IMR-90 (cell line): ENCODE results near the gene PEA15. TPM values are rescaled to one million over a fixed set of nuclear protein-coding genes. Genes with fewer than 3 reads are reported as not detected.

ENCODE experiments used
- ATAC-seq: fragments of 200-7000 bp; cut with Tn5 transposase; 2 replicates; pipeline ENCODE4 v1.9.1; 2020; ENCODE audit warnings: low read depth, mild to moderate bottlenecking, moderate library complexity
- BruUV-seq: library from RNA; stranded (reverse); fragments of 400-500 nt; replicated peaks from 2 replicates; lab custom pipeline; 2021; lab: Mats Ljungman, UMichigan
- CTCF ChIA-PET: fragments of 300-600 bp; formaldehyde crosslinking; extraction: SDS; loops from one replicate; lab custom pipeline; 2021; ENCODE audit warnings: antibody characterized with exemption; lab: Yijun Ruan, JAX
- POLR2A ChIA-PET: fragments of 300-600 bp; sonication (Branson Sonifier 250); formaldehyde crosslinking; loops from one replicate; lab custom pipeline; 2022; ENCODE audit warnings: antibody characterized with exemption; ENCODE audit not compliant: unreplicated experiment; lab: Charles Lee
- DNase-seq: peaks from one replicate; pipeline ENCODE4 v3.0.0; 2013
- H2AFZ ChIP-seq: replicated peaks from 2 replicates; pipeline ENCODE3; 2013; ENCODE audit warnings: low read length, mild to moderate bottlenecking; ENCODE audit not compliant: poor library complexity
- H2AK5ac ChIP-seq: 2 replicates; pipeline ENCODE4 v1.6.1; 2013; ENCODE audit warnings: low read depth, low read length, inconsistent platforms
- H2AK9ac ChIP-seq: replicated peaks from 2 replicates; pipeline ENCODE3; 2013; ENCODE audit warnings: mild to moderate bottlenecking, low read depth, low read length, moderate library complexity; ENCODE audit not compliant: poor library complexity
- H2BK120ac ChIP-seq: 2 replicates; pipeline ENCODE4 v1.6.1; 2013; ENCODE audit warnings: low read depth, low read length, inconsistent platforms
- H2BK15ac ChIP-seq: 3 replicates; pipeline ENCODE4 v1.6.1; 2013; ENCODE audit warnings: low read depth, low read length, inconsistent platforms
- H2BK20ac ChIP-seq: 2 replicates; pipeline ENCODE4 v1.6.1; 2013; ENCODE audit warnings: low read depth, mild to moderate bottlenecking, inconsistent platforms, low read length, moderate library complexity
- H2BK5ac ChIP-seq: 2 replicates; pipeline ENCODE4 v1.6.1; 2013; ENCODE audit warnings: mild to moderate bottlenecking, low read depth, low read length, inconsistent platforms; ENCODE audit not compliant: poor library complexity, severe bottlenecking
- H3K14ac ChIP-seq: replicated peaks from 2 replicates; pipeline ENCODE4 v1.6.1; 2013; ENCODE audit warnings: low read depth, low read length, inconsistent platforms
- H3K18ac ChIP-seq: 2 replicates; pipeline ENCODE4 v1.6.1; 2013; ENCODE audit warnings: low read depth, low read length, control low read depth
- H3K23ac ChIP-seq: 2 replicates; pipeline ENCODE4 v1.6.1; 2013; ENCODE audit warnings: low read depth, low read length, inconsistent platforms
- H3K27ac ChIP-seq: 2 replicates; pipeline ENCODE4 v1.5.1; 2013; ENCODE audit warnings: mild to moderate bottlenecking, control low read depth, low read length; ENCODE audit not compliant: insufficient read depth
- H3K27me3 ChIP-seq: 2 replicates; pipeline ENCODE4 v1.6.1; 2013; ENCODE audit warnings: low read length; ENCODE audit not compliant: control insufficient read depth, insufficient read depth
- H3K36me3 ChIP-seq: 2 replicates; pipeline ENCODE4 v1.6.1; 2013; ENCODE audit warnings: low read length, mixed read lengths; ENCODE audit not compliant: control insufficient read depth, insufficient read depth
- H3K4ac ChIP-seq: 2 replicates; pipeline ENCODE4 v1.6.1; 2013; ENCODE audit warnings: low read depth, low read length, inconsistent platforms
- H3K4me1 ChIP-seq: 2 replicates; pipeline ENCODE4 v1.6.1; 2013; ENCODE audit warnings: low read length, mixed read lengths; ENCODE audit not compliant: control insufficient read depth, insufficient read depth
- H3K4me2 ChIP-seq: 2 replicates; pipeline ENCODE4 v1.6.1; 2013; ENCODE audit warnings: low read depth, mild to moderate bottlenecking, control low read depth, low read length, moderate library complexity
- H3K4me3 ChIP-seq: 2 replicates; pipeline ENCODE4 v1.5.1; 2013; ENCODE audit warnings: low read depth, mild to moderate bottlenecking, control low read depth, low read length, moderate library complexity; ENCODE audit not compliant: insufficient read depth
- H3K56ac ChIP-seq: 2 replicates; pipeline ENCODE4 v1.6.1; 2013; ENCODE audit warnings: low read length, inconsistent platforms; ENCODE audit not compliant: insufficient read depth; ENCODE audit errors: extremely low read depth
- H3K79me1 ChIP-seq, 2 experiments: 2 replicates each; pipeline ENCODE4 v1.6.1; 2013; ENCODE audit warnings: low read length in 2 of 2, inconsistent platforms in 1 of 2, low read depth in 1 of 2
- H3K9ac ChIP-seq: 2 replicates; pipeline ENCODE4 v1.6.1; 2013; ENCODE audit warnings: low read depth, low read length, control low read depth
- H3K9me1 ChIP-seq: 2 replicates; pipeline ENCODE4 v1.6.1; 2013; ENCODE audit warnings: low read length, inconsistent platforms; ENCODE audit not compliant: insufficient read depth
- H3K9me3 ChIP-seq: 2 replicates; pipeline ENCODE4 v1.6.1; 2013; ENCODE audit warnings: low read length; ENCODE audit not compliant: control insufficient read depth, insufficient read depth
- H4K20me1 ChIP-seq: 2 replicates; pipeline ENCODE4 v1.6.1; 2013; ENCODE audit warnings: low read length, inconsistent platforms; ENCODE audit not compliant: insufficient read depth
- H4K5ac ChIP-seq: 2 replicates; pipeline ENCODE4 v1.6.1; 2013; ENCODE audit warnings: mild to moderate bottlenecking, low read depth, low read length, control low read depth
- H4K8ac ChIP-seq, 2 experiments: 2 replicates each; pipeline ENCODE4 v1.6.1; 2013; ENCODE audit warnings: low read depth in 2 of 2, low read length in 2 of 2, control low read depth in 1 of 2, inconsistent platforms in 1 of 2
- H4K91ac ChIP-seq: 2 replicates; pipeline ENCODE4 v1.6.1; 2013; ENCODE audit warnings: low read depth, low read length, inconsistent platforms; ENCODE audit not compliant: insufficient read depth
- BHLHE40 ChIP-seq: fragments of 150-350 bp; IDR thresholded peaks from 2 replicates; pipeline ENCODE4 v1.6.1; 2016; ENCODE audit warnings: mild to moderate bottlenecking, low read depth, low read length
- CEBPB ChIP-seq: IDR thresholded peaks from 2 replicates; pipeline ENCODE4 v1.6.1; 2012; ENCODE audit warnings: low read depth, low read length, improper control_type of control experiment
- CHD1 ChIP-seq: IDR thresholded peaks from 2 replicates; pipeline ENCODE4 v1.6.1; 2012; ENCODE audit warnings: low read depth, low read length, improper control_type of control experiment
- ELK1 ChIP-seq: fragments of 150-350 bp; IDR thresholded peaks from 2 replicates; pipeline ENCODE4 v1.6.1; 2016; ENCODE audit warnings: low read depth, mild to moderate bottlenecking, low read length, moderate library complexity, borderline replicate concordance
- FOS ChIP-seq: fragments of 150-350 bp; IDR thresholded peaks from 2 replicates; pipeline ENCODE4 v1.6.1; 2016; ENCODE audit warnings: low read depth, low read length
- MAFK ChIP-seq: IDR thresholded peaks from 2 replicates; pipeline ENCODE4 v1.6.1; 2012; ENCODE audit warnings: low read depth, low read length, improper control_type of control experiment
- MAZ ChIP-seq: IDR thresholded peaks from 2 replicates; pipeline ENCODE4 v1.6.1; 2012; ENCODE audit warnings: low read depth, mild to moderate bottlenecking, low read length, improper control_type of control experiment, moderate library complexity, borderline replicate concordance
- MXI1 ChIP-seq: IDR thresholded peaks from 2 replicates; pipeline ENCODE4 v1.6.1; 2012; ENCODE audit warnings: low read depth, mild to moderate bottlenecking, low read length, moderate library complexity, borderline replicate concordance
- NFE2L2 ChIP-seq: fragments of 150-350 bp; IDR thresholded peaks from 2 replicates; pipeline ENCODE4 v1.6.1; 2016; ENCODE audit warnings: low read depth, mild to moderate bottlenecking, low read length
- POLR2A ChIP-seq: IDR thresholded peaks from 2 replicates; pipeline ENCODE4 v1.6.1; 2012; ENCODE audit warnings: mild to moderate bottlenecking, low read depth, low read length
- RAD21 ChIP-seq: IDR thresholded peaks from 2 replicates; pipeline ENCODE4 v1.6.1; 2012; ENCODE audit warnings: low read length, improper control_type of control experiment
- RCOR1 ChIP-seq: IDR thresholded peaks from 2 replicates; pipeline ENCODE4 v1.6.1; 2012; ENCODE audit warnings: mild to moderate bottlenecking, low read length, improper control_type of control experiment; ENCODE audit not compliant: insufficient replicate concordance
- RFX5 ChIP-seq: IDR thresholded peaks from 2 replicates; pipeline ENCODE4 v1.8.0; 2012; ENCODE audit warnings: low read depth, mild to moderate bottlenecking, low read length, moderate library complexity
- SMC3 ChIP-seq: fragments of 150-350 bp; IDR thresholded peaks from 2 replicates; pipeline ENCODE4 v1.6.1; 2016; ENCODE audit warnings: low read depth, mild to moderate bottlenecking, antibody characterized with exemption, low read length, moderate library complexity
- WGBS, 2 experiments: methylation state at CpG; one replicate each; pipeline versions ENCODE4 v1.1.5 to v1.1.7; 2013; ENCODE audit warnings: missing lambda C conversion rate in 2 of 2; ENCODE audit not compliant: insufficient read length in 1 of 2; ENCODE audit errors: extremely low coverage in 2 of 2; 5-methylcytosine and 5-hydroxymethylcytosine counted together
- dilution Hi-C: fragments of 300-500 bp; cut with HindIII; formaldehyde crosslinking; loops from one replicate; pipeline ENCODE4 v1.14.3; 2018; ENCODE audit warnings: low sequenced_read_pairs; ENCODE audit not compliant: unreplicated experiment
- in situ Hi-C: fragments of 300-500 bp; cut with MboI; formaldehyde crosslinking; loops from 3 replicates; pipeline ENCODE4 v1.14.3; 2019; ENCODE audit warnings: low sequenced_read_pairs, inconsistent platforms, mixed read lengths
- intact Hi-C: fragments of 100-400 bp; cut with micrococcal nuclease; formaldehyde crosslinking; loops from 2 replicates; pipeline ENCODE4 v1.10.0; 2022
- polyA plus RNA-seq, 3 experiments: library from polyadenylated mRNA; depleted of rRNA; stranded (reverse); fragments of >200 nt; gene quantifications; 2 replicates each; pipeline ENCODE4 v1.2.3, GENCODE V29; 2012; ENCODE audit warnings: low replicate concordance in 1 of 3
- total RNA-seq: library from RNA; depleted of rRNA; stranded (reverse); fragments of >200 nt; gene quantifications from 2 replicates; pipeline ENCODE4 v1.2.3, GENCODE V29; 2012
- TF ChIP-seq, protein P1 (sequence below): fragments of 150-350 bp; IDR thresholded peaks from 2 replicates; pipeline ENCODE4 v1.6.1; 2017; ENCODE audit warnings: mild to moderate bottlenecking, antibody characterized with exemption, low read length, low read depth
- TF ChIP-seq, protein P2 (sequence below): conservative IDR thresholded peaks from 2 replicates; pipeline ENCODE4 v1.5.1; 2012; ENCODE audit warnings: mild to moderate bottlenecking, low read depth, low read length, improper control_type of control experiment

Gene PEA15
- total and polyA plus RNA-seq, 2 of the 4 experiments (the other 2 are of a cell fraction) = 296 to 754 TPM

GRCh38 chr1:160168016-160168415 is 37.2 kb upstream of the PEA15 start:
- POLR2A ChIA-PET = no interaction called here
- H4K91ac ChIP-seq = no peak overlapping the region
- BruUV-seq = no TSS peak
- no peaks in the 10 kb centered on the region for H3K79me1 ChIP-seq
- in situ Hi-C loops = no loop called here
- DNase-seq = no peak
- H3K4me2 ChIP-seq = no peak overlapping the region
- no peak overlapping the region for H3K9ac ChIP-seq
- no peak overlapping the region for H3K4ac ChIP-seq
- H2BK20ac ChIP-seq = no peak overlapping the region
- CTCF ChIA-PET = no interaction called here
- no peaks in the 10 kb centered on the region for H4K20me1 ChIP-seq
- no peak for ATAC-seq
- H3K23ac ChIP-seq = no peak overlapping the region
- no peak overlapping the region for H2AK5ac ChIP-seq
- no peaks in the 10 kb centered on the region for H3K36me3 ChIP-seq
- intact Hi-C loops = no loop called here
- no peak overlapping the region for H3K27ac ChIP-seq
- no peak overlapping the region for H2BK5ac ChIP-seq
- H2AFZ ChIP-seq = no peak overlapping the region
- 100% methylated on average over 2 of the region's 5 CpGs; no CpG with 5 or more reads in 1 of the 2 experiments for WGBS, 2 experiments
- TF ChIP-seq NFE2L2 = no peak
- TF ChIP-seq SMC3 = no peak
- no peak for TF ChIP-seq FOS
- TF ChIP-seq, protein P1, sequence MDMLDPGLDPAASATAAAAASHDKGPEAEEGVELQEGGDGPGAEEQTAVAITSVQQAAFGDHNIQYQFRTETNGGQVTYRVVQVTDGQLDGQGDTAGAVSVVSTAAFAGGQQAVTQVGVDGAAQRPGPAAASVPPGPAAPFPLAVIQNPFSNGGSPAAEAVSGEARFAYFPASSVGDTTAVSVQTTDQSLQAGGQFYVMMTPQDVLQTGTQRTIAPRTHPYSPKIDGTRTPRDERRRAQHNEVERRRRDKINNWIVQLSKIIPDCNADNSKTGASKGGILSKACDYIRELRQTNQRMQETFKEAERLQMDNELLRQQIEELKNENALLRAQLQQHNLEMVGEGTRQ = no peak
- TF ChIP-seq BHLHE40 = no peak
- TF ChIP-seq ELK1 = no peak
- TF ChIP-seq MAFK = no peak
- TF ChIP-seq CEBPB = no peak
- no peak for TF ChIP-seq RAD21
- TF ChIP-seq, protein P2, sequence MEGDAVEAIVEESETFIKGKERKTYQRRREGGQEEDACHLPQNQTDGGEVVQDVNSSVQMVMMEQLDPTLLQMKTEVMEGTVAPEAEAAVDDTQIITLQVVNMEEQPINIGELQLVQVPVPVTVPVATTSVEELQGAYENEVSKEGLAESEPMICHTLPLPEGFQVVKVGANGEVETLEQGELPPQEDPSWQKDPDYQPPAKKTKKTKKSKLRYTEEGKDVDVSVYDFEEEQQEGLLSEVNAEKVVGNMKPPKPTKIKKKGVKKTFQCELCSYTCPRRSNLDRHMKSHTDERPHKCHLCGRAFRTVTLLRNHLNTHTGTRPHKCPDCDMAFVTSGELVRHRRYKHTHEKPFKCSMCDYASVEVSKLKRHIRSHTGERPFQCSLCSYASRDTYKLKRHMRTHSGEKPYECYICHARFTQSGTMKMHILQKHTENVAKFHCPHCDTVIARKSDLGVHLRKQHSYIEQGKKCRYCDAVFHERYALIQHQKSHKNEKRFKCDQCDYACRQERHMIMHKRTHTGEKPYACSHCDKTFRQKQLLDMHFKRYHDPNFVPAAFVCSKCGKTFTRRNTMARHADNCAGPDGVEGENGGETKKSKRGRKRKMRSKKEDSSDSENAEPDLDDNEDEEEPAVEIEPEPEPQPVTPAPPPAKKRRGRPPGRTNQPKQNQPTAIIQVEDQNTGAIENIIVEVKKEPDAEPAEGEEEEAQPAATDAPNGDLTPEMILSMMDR = no peak
- TF ChIP-seq MAZ = no peak
- no peak for TF ChIP-seq MXI1
- TF ChIP-seq RCOR1 = no peak
- TF ChIP-seq CHD1 = no peak
- no peak for TF ChIP-seq POLR2A
- TF ChIP-seq RFX5 = no peak
- H3K4me1 ChIP-seq = 0 out of 2 replicates have a peak, but pooled peaks cover 2% of the 10 kb centered on the region
- H4K5ac ChIP-seq = no peak overlapping the region
- no peak overlapping the region for H2BK15ac ChIP-seq
- no peak overlapping the region for H3K56ac ChIP-seq
- H2AK9ac ChIP-seq = no peak overlapping the region
- H3K18ac ChIP-seq = no peak overlapping the region
- H3K14ac ChIP-seq = no peak overlapping the region
- H3K4me3 ChIP-seq = no peak overlapping the region
- no peaks in the 10 kb centered on the region for H3K9me3 ChIP-seq
- H3K27me3 ChIP-seq = peaks cover 37% of the 10 kb centered on the region
- H3K9me1 ChIP-seq = no peaks in the 10 kb centered on the region
- dilution Hi-C loops = no loop called here
- no peak overlapping the region for H2BK120ac ChIP-seq
- no peak overlapping the region for H4K8ac ChIP-seq
